Stimulated activated CD4-positive, alpha-beta T cell treated with anti-CD3 and anti-CD28 coated beads, Interleukin-12 subunit alpha, Interleukin-12 subunit beta, amount 100 ng/mL, for 24 hours (primary cell): Measurements from ENCODE around the gene AGO1.
"Not testable (repeated sequence)": the region's sequence is repeated elsewhere in the genome, so short reads cannot be mapped to it uniquely, and the experiment has no call there.

Source experiments
- DNase-seq, 2 experiments: peaks; one replicate each; pipeline ENCODE4 v3.0.0-alpha.2; 2020; ENCODE audit warnings: low read depth in 2 of 2

Gene AGO1

GRCh38 chr1:35972631-35973030 lies 89.6 kb downstream of the AGO1 start:
- not testable (repeated sequence) for DNase-seq

DNA sequence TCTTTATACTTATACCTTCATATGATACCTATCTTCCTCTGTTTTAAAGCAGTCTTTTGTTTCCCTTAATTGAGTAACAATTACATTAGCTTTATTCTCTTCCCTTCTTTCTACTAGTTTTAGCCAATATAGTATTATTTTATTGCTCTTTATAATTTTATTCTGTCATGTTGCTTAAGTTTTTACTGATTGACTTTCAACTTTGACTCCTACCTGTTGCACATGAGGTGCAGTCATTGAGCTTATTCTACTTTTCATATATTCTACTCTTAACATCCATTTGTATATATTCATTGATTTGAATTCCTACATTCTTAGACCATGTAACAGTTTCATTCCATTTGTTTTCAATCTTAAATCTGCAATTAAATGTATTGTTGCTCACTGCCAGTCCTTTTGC lies 97.1 kb downstream of the AGO1 start:
- DNase-seq, result no peak
